Measurements from ENCODE around the gene GNG12.

GNG12 gene

GRCh38 chr1:67655581-67655980, 177.7 kb downstream of the GNG12 start:
- Histone ChIP-seq H3K36me3 (ENCODE audit: insufficient read depth, low read length) (no peaks in the 10 kb centered on the region), H2AFZ (ENCODE audit: low read length, unreplicated experiment) (no peak overlapping the region)

GRCh38 chr1:67653304-67653703, 180.0 kb downstream of the GNG12 start:
- Histone ChIP-seq H2AFZ (ENCODE audit: low read length, unreplicated experiment) (no peak overlapping the region), H3K79me2 (ENCODE audit: control insufficient read depth, insufficient read depth, low read length, unreplicated experiment) (no peaks in the 10 kb centered on the region), H3K27ac (ENCODE audit: low read depth, low read length) (no peak overlapping the region), H3K4me3 (ENCODE audit: low read depth, low read length) (no peak overlapping the region), H3K36me3 (ENCODE audit: insufficient read depth, low read length) (no peaks in the 10 kb centered on the region), H3K4me1 (ENCODE audit: control insufficient read depth, insufficient read depth, low read length, unreplicated experiment) (peaks cover 8% of the 10 kb centered on the region), H3K27me3 (ENCODE audit: insufficient read depth, low read length) (no peaks in the 10 kb centered on the region)

More at GRCh38 chr1:67655581-67655980, 177.7 kb downstream of the GNG12 start:
- no peak overlapping the region for H3K27ac ChIP-seq (ENCODE audit: low read depth, low read length)
- H3K4me1 ChIP-seq (ENCODE audit: control insufficient read depth, insufficient read depth, low read length, unreplicated experiment) = peaks cover 8% of the 10 kb centered on the region
- no peaks in the 10 kb centered on the region for H3K79me2 ChIP-seq (ENCODE audit: control insufficient read depth, insufficient read depth, low read length, unreplicated experiment)
- no peak overlapping the region for H3K4me3 ChIP-seq (ENCODE audit: low read depth, low read length)
- no peaks in the 10 kb centered on the region for H3K27me3 ChIP-seq (ENCODE audit: insufficient read depth, low read length)

GRCh38 chr1:67652800-67653199, 180.5 kb downstream of the GNG12 start:
- Histone ChIP-seq H3K27me3 (ENCODE audit: insufficient read depth, low read length) (no peaks in the 10 kb centered on the region), H3K79me2 (ENCODE audit: control insufficient read depth, insufficient read depth, low read length, unreplicated experiment) (no peaks in the 10 kb centered on the region), H3K4me3 (ENCODE audit: low read depth, low read length) (no peak overlapping the region), H2AFZ (ENCODE audit: low read length, unreplicated experiment) (no peak overlapping the region), H3K4me1 (ENCODE audit: control insufficient read depth, insufficient read depth, low read length, unreplicated experiment) (peaks cover 11% of the 10 kb centered on the region), H3K27ac (ENCODE audit: low read depth, low read length) (no peak overlapping the region), H3K36me3 (ENCODE audit: insufficient read depth, low read length) (no peaks in the 10 kb centered on the region)

Data from ACC112 (cell line).